ENCODE measurements around the gene CNKSR3. TPM values are rescaled to one million over a fixed set of nuclear protein-coding genes. Genes with fewer than 3 reads are reported as not detected.

Gene CNKSR3
- total RNA-seq, 1 donor from 2014 or later, result 7.4 TPM

DNA sequence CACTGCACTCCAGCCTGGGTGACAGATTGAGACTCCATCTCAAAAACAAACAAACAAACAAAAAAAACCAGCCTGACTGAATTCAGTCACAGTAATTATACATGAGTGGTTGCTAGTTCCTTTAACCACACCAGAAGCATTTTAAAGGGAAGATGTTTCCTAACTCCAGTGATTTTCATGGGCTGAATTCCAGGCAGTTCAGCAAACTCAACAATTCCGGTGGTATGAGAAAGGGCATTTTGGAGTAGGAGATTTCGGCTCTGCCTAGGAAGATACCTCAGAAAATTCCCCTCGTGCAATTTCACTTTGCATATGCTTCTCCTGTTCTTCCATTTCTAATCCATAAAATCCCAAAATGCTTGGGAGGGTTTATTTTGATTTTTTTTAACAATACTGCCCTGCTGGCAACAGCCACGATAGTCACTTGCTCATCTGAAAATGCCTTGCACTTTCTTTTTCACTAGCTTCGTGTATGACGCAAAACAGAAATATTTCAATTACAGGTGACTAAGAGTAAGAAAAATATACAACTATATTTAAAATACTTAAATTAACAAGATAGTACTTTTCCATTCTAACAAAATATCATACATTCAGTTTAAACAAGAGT lies 105.6 kb downstream of the CNKSR3 start:
- no peak for DNase-seq (ENCODE audit: extremely low spot score in 2 of 2)
- H3K9me3 ChIP-seq, result no peaks in the 10 kb centered on the region
- no peaks in the 10 kb centered on the region for H3K27me3 ChIP-seq
- TF ChIP-seq POLR2A (IDR thresholded peaks at IDR 0.05), result no peak
- TF ChIP-seq, protein P1, sequence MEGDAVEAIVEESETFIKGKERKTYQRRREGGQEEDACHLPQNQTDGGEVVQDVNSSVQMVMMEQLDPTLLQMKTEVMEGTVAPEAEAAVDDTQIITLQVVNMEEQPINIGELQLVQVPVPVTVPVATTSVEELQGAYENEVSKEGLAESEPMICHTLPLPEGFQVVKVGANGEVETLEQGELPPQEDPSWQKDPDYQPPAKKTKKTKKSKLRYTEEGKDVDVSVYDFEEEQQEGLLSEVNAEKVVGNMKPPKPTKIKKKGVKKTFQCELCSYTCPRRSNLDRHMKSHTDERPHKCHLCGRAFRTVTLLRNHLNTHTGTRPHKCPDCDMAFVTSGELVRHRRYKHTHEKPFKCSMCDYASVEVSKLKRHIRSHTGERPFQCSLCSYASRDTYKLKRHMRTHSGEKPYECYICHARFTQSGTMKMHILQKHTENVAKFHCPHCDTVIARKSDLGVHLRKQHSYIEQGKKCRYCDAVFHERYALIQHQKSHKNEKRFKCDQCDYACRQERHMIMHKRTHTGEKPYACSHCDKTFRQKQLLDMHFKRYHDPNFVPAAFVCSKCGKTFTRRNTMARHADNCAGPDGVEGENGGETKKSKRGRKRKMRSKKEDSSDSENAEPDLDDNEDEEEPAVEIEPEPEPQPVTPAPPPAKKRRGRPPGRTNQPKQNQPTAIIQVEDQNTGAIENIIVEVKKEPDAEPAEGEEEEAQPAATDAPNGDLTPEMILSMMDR (IDR thresholded peaks at IDR 0.05), result no peak
- no peak for TF ChIP-seq POLR2AphosphoS5 (IDR thresholded peaks at IDR 0.05; ENCODE audit: insufficient read depth in 1 of 2, low read depth in 1 of 2)
- H3K36me3 ChIP-seq, result peaks cover 0 to 14% of the 10 kb centered on the region in 2 donors
- H3K27ac ChIP-seq, result no peak overlapping the region
- H3K4me3 ChIP-seq, result no peak overlapping the region
- H3K4me1 ChIP-seq, result peaks cover 9% of the 10 kb centered on the region
- intact Hi-C loops (cut with DNase I), result loop anchor here (5.0 kb wide), 1 partner anchor 517 kb away; no protein-coding TSS in a partner anchor

DNA sequence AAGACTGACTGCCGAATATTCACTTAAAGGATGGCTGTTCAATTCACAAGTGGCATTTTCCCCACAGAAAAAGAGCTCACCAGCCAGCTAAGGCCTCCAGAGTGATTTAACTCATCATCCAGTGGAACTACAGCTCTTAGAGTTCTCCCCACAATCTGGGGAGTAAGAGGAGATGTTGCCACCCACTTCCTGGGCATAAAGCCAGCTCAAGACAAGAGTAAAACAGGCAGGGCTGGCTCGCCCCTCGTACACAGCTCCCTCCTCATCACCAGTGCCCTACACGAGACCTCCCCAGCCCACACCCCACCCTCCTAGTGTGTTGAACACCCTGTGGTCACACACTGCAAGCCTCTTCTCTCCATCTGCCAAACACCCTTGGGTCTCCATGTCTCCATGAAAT lies 106.7 kb downstream of the CNKSR3 start:
- H3K36me3 ChIP-seq, result peaks cover 0 to 12% of the 10 kb centered on the region in 2 donors
- TF ChIP-seq, protein P1 (IDR thresholded peaks at IDR 0.05), result no peak
- TF ChIP-seq POLR2A (IDR thresholded peaks at IDR 0.05) (no peak), POLR2AphosphoS5 (IDR thresholded peaks at IDR 0.05; ENCODE audit: insufficient read depth in 1 of 2, low read depth in 1 of 2) (no peak)
- no peak overlapping the region for H3K27ac ChIP-seq
- no peaks in the 10 kb centered on the region for H3K27me3 ChIP-seq
- no peak overlapping the region for H3K4me3 ChIP-seq
- intact Hi-C loops (cut with DNase I), result loop anchor here (5.0 kb wide), 1 partner anchor 519 kb away; no protein-coding TSS in a partner anchor
- DNase-seq (ENCODE audit: extremely low spot score in 2 of 2), result no peak
- peaks cover 5% of the 10 kb centered on the region for H3K4me1 ChIP-seq
- H3K9me3 ChIP-seq, result no peaks in the 10 kb centered on the region

GRCh38 chr6:154402081-154402780 lies 108.3 kb downstream of the CNKSR3 start:
- peaks cover 5% of the 10 kb centered on the region for H3K4me1 ChIP-seq
- no peaks in the 10 kb centered on the region for H3K9me3 ChIP-seq
- no peak overlapping the region for H3K4me3 ChIP-seq
- no peak for DNase-seq (ENCODE audit: extremely low spot score in 2 of 2)
- peaks cover 0 to 12% of the 10 kb centered on the region in 2 donors for H3K36me3 ChIP-seq
- no peaks in the 10 kb centered on the region for H3K27me3 ChIP-seq
- intact Hi-C loops (cut with DNase I), result loop anchor here (5.0 kb wide), 1 partner anchor 520 kb away; no protein-coding TSS in a partner anchor
- TF ChIP-seq POLR2AphosphoS5 (IDR thresholded peaks at IDR 0.05; ENCODE audit: insufficient read depth in 1 of 2, low read depth in 1 of 2) (no peak), POLR2A (IDR thresholded peaks at IDR 0.05) (no peak)
- TF ChIP-seq, protein P1 (IDR thresholded peaks at IDR 0.05), result no peak
- no peak overlapping the region for H3K27ac ChIP-seq

DNA sequence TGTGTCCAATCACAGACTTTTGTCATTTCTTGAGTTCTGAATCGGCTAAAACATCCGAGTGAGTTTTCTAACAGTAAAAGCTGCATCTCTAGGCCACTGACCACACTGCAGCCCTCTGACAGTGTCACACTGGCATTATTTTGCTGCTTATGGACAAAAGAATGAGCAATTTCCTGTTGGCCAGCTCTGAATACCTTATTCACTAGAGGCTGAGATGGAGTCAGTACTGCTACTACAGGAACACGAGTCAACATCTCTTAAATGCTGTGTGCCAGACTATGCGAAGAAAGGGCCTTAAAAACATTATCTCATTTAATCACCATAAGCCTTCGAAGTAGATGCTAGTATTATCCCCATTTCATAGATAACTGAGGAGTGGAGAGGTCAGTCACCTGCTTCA lies 111.4 kb downstream of the CNKSR3 start:
- TF ChIP-seq, protein P1 (IDR thresholded peaks at IDR 0.05), result no peak
- TF ChIP-seq POLR2A (IDR thresholded peaks at IDR 0.05) (no peak), POLR2AphosphoS5 (IDR thresholded peaks at IDR 0.05; ENCODE audit: insufficient read depth in 1 of 2, low read depth in 1 of 2) (no peak)
- no peaks in the 10 kb centered on the region for H3K9me3 ChIP-seq
- intact Hi-C loops (cut with DNase I), result no loop called here
- no peaks in the 10 kb centered on the region for H3K27me3 ChIP-seq
- no peaks in the 10 kb centered on the region for H3K36me3 ChIP-seq
- DNase-seq (ENCODE audit: extremely low spot score in 2 of 2), result no peak
- H3K27ac ChIP-seq, result no peak overlapping the region
- no peak overlapping the region for H3K4me3 ChIP-seq
- H3K4me1 ChIP-seq, result peaks cover under 1% of the 10 kb centered on the region
